Nucleus accumbens (tissue), 56 donors: ENCODE data around the gene AASDHPPT.
"Not testable (repeated sequence)": the region's sequence is repeated elsewhere in the genome, so short reads cannot be mapped to it uniquely, and the experiment has no call there.

Experiments
- DNase-seq, 56 donors: peaks; one replicate each; lab custom pipeline; 2025; lab: John Stamatoyannopoulos, UW

Gene AASDHPPT

GRCh38 chr11:106077609-106078455, at the start of gene AASDHPPT:
AASDHPPT (plus strand) TSS chr11:106077662; CDS start chr11:106077711, 49 bp downstream.
- DNase-seq, result peak in 16 of 56 donors; percentile 4 to 90 (median 62)

GRCh38 chr11:106030609-106031008, 46.9 kb upstream of the AASDHPPT start:
- no peak for DNase-seq

GRCh38 chr11:106031202-106031810, 46.2 kb upstream of the AASDHPPT start:
- no peak for DNase-seq

GRCh38 chr11:106031936-106032335, 45.5 kb upstream of the AASDHPPT start:
- DNase-seq, result no peak

- no peak for DNase-seq
These were observed 44.6 kb upstream of the AASDHPPT start for GRCh38 chr11:106032861-106033260.

GRCh38 chr11:106043540-106043939, 33.9 kb upstream of the AASDHPPT start:
- no peak for DNase-seq

GRCh38 chr11:106047631-106048030, 29.8 kb upstream of the AASDHPPT start:
- DNase-seq, result no peak

- DNase-seq, result no peak
These were observed 27.6 kb upstream of the AASDHPPT start for GRCh38 chr11:106049727-106050476.

- DNase-seq, result no peak
These were observed 26.4 kb upstream of the AASDHPPT start for GRCh38 chr11:106051103-106051502.

- not testable (repeated sequence) for DNase-seq
These were observed 19.1 kb upstream of the AASDHPPT start for GRCh38 chr11:106058377-106058776.

- DNase-seq, result no peak
These were observed 17.8 kb upstream of the AASDHPPT start for GRCh38 chr11:106059617-106060016.

GRCh38 chr11:106061249-106061784, 16.1 kb upstream of the AASDHPPT start:
- no peak for DNase-seq

GRCh38 chr11:106061954-106062949, 15.2 kb upstream of the AASDHPPT start:
- no peak for DNase-seq

- DNase-seq, result no peak
These were observed 14.5 kb upstream of the AASDHPPT start for GRCh38 chr11:106063009-106063408.

GRCh38 chr11:106070606-106071005, 6.9 kb upstream of the AASDHPPT start:
- DNase-seq, result no peak

GRCh38 chr11:106072804-106073203, 4.7 kb upstream of the AASDHPPT start:
- no peak for DNase-seq

GRCh38 chr11:106076171-106076918, 1.1 kb upstream of the AASDHPPT start:
- peak in 21 of 56 donors; percentile 5 to 71 (median 38) for DNase-seq

GRCh38 chr11:106076919-106077608, 398 bp upstream of the AASDHPPT start, which contains the start of gene KBTBD3:
KBTBD3 (minus strand) TSS chr11:106077347; CDS start chr11:106059097, 18,250 bp downstream.
- DNase-seq, result peak; percentile 86 to 100 (median 99)
